ENCODE results near the gene IFNG-AS1. TPM values are rescaled to one million over a fixed set of nuclear protein-coding genes. Genes with fewer than 3 reads are reported as not detected.
A peak's percentile ranks its signal among the peaks of the same experiment; 100 is the strongest.

IFNG-AS1 gene
- total and polyA plus RNA-seq, 2 donors from 2014 or later = 0.85 TPM; not detected in 1

- no peak for FAIRE-seq
- Histone ChIP-seq H3K36me3 (ENCODE audit: control insufficient read depth in 2 of 3, insufficient read depth in 3 of 3, low read length in 3 of 3) (no peaks in the 10 kb centered on the region), H3K27me3 (ENCODE audit: control insufficient read depth, insufficient read depth, low read length) (no peaks in the 10 kb centered on the region), H3K9me3 (ENCODE audit: control insufficient read depth in 2 of 3, insufficient read depth in 1 of 3, low read length in 3 of 3) (no peaks in the 10 kb centered on the region), H3K27ac (ENCODE audit: low read depth in 2 of 2, low read length in 2 of 2) (no peak overlapping the region), H3K4me3 (ENCODE audit: low read length in 3 of 3) (no peak overlapping the region), H3K4me1 (ENCODE audit: control insufficient read depth in 2 of 3, insufficient read depth in 2 of 3, low read depth in 1 of 3, low read length in 3 of 3) (no peaks in the 10 kb centered on the region), H3K9ac (ENCODE audit: low read length in 3 of 3) (no peak overlapping the region)
- intact Hi-C loops (cut with DNase I) = no loop called here
- no peak for TF ChIP-seq CTCF (IDR thresholded peaks at IDR 0.05; ENCODE audit: borderline replicate concordance, extremely low read depth, insufficient read depth)
- no peak for DNase-seq
Measured at GRCh38 chr12:67952787-67953186, 36.5 kb upstream of the IFNG-AS1 start.

DNA sequence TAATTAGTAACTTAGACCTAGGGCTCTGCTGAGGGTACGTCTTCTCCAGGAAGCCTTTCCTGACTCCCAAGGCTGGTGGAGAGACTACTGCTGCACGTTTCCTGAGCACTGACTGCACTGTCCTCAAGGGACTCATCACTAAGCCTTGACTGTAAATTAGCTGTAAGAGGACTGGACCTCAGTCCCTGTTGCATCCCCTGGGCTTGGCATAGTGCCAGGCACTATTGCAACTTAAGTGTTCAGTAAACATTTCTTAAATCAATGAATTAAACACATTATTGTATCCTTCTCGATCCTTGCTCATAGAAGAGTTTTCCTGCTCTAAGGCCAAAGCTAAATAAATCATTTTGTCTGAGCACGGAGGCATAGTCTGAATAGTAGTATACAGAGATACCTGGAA is 31.9 kb upstream of the IFNG-AS1 start:
- H3K9me3 ChIP-seq (ENCODE audit: control insufficient read depth in 2 of 3, insufficient read depth in 1 of 3, low read length in 3 of 3) = no peaks in the 10 kb centered on the region
- H3K27me3 ChIP-seq (ENCODE audit: control insufficient read depth, insufficient read depth, low read length) = no peaks in the 10 kb centered on the region
- H3K36me3 ChIP-seq (ENCODE audit: control insufficient read depth in 2 of 3, insufficient read depth in 3 of 3, low read length in 3 of 3) = no peaks in the 10 kb centered on the region
- H3K9ac ChIP-seq (ENCODE audit: low read length in 3 of 3) = no peak overlapping the region
- intact Hi-C loops (cut with DNase I) = no loop called here
- no peak overlapping the region for H3K4me3 ChIP-seq (ENCODE audit: low read length in 3 of 3)
- H3K4me1 ChIP-seq (ENCODE audit: control insufficient read depth in 2 of 3, insufficient read depth in 2 of 3, low read depth in 1 of 3, low read length in 3 of 3) = no peaks in the 10 kb centered on the region
- no peak overlapping the region for H3K27ac ChIP-seq (ENCODE audit: low read depth in 2 of 2, low read length in 2 of 2)
- DNase-seq (peak in 1 of 5 donors; percentile 16), FAIRE-seq (no peak)
- no peak for TF ChIP-seq CTCF (IDR thresholded peaks at IDR 0.05; ENCODE audit: borderline replicate concordance, extremely low read depth, insufficient read depth)

GRCh38 chr12:67958187-67958586 is 31.1 kb upstream of the IFNG-AS1 start:
- FAIRE-seq = no peak
- TF ChIP-seq CTCF (IDR thresholded peaks at IDR 0.05; ENCODE audit: borderline replicate concordance, extremely low read depth, insufficient read depth) = no peak
- H3K27ac ChIP-seq (ENCODE audit: low read depth in 2 of 2, low read length in 2 of 2) = no peak overlapping the region

DNA sequence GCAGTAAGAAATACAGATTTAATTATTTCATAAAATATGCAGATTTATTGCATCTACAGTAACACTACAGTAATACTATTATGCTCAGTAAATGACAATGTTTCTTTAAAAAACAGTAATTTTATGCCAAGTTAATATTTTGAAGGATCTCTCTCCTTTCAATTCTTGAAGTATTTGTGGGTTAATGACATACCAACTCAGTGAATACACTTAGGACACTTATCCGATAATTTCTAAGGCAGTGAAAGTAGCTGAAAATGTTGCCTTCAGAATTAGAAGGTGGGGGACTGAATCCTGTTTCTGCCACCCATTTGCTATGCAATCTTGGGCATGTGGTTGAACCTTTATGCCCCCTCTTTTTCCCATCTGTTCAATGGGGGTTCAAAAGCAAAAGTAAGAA is 24.8 kb upstream of the IFNG-AS1 start:
- H3K27me3 ChIP-seq (ENCODE audit: control insufficient read depth, insufficient read depth, low read length) = no peaks in the 10 kb centered on the region
- H3K27ac ChIP-seq (ENCODE audit: low read depth in 2 of 2, low read length in 2 of 2) = no peak overlapping the region
- H3K9me3 ChIP-seq (ENCODE audit: control insufficient read depth in 2 of 3, insufficient read depth in 1 of 3, low read length in 3 of 3) = no peaks in the 10 kb centered on the region
- no peak for TF ChIP-seq CTCF (IDR thresholded peaks at IDR 0.05; ENCODE audit: borderline replicate concordance, extremely low read depth, insufficient read depth)
- H3K9ac ChIP-seq (ENCODE audit: low read length in 3 of 3) = no peak overlapping the region
- DNase-seq (no peak), FAIRE-seq (no peak)
- no peaks in the 10 kb centered on the region for H3K36me3 ChIP-seq (ENCODE audit: control insufficient read depth in 2 of 3, insufficient read depth in 3 of 3, low read length in 3 of 3)
- no peaks in the 10 kb centered on the region for H3K4me1 ChIP-seq (ENCODE audit: control insufficient read depth in 2 of 3, insufficient read depth in 2 of 3, low read depth in 1 of 3, low read length in 3 of 3)
- H3K4me3 ChIP-seq (ENCODE audit: low read length in 3 of 3) = no peak overlapping the region
- intact Hi-C loops (cut with DNase I) = no loop called here

More at GRCh38 chr12:67958187-67958586, 31.1 kb upstream of the IFNG-AS1 start:
- Histone ChIP-seq H3K4me3 (ENCODE audit: low read length in 3 of 3) (no peak overlapping the region), H3K4me1 (ENCODE audit: control insufficient read depth in 2 of 3, insufficient read depth in 2 of 3, low read depth in 1 of 3, low read length in 3 of 3) (no peaks in the 10 kb centered on the region), H3K9ac (ENCODE audit: low read length in 3 of 3) (no peak overlapping the region), H3K27me3 (ENCODE audit: control insufficient read depth, insufficient read depth, low read length) (no peaks in the 10 kb centered on the region), H3K9me3 (ENCODE audit: control insufficient read depth in 2 of 3, insufficient read depth in 1 of 3, low read length in 3 of 3) (no peaks in the 10 kb centered on the region), H3K36me3 (ENCODE audit: control insufficient read depth in 2 of 3, insufficient read depth in 3 of 3, low read length in 3 of 3) (no peaks in the 10 kb centered on the region)
- intact Hi-C loops (cut with DNase I) = no loop called here
- no peak for DNase-seq

Data from kidney (tissue), 14 donors.